ENCODE results near the gene FOXE3.

Gene FOXE3

DNA sequence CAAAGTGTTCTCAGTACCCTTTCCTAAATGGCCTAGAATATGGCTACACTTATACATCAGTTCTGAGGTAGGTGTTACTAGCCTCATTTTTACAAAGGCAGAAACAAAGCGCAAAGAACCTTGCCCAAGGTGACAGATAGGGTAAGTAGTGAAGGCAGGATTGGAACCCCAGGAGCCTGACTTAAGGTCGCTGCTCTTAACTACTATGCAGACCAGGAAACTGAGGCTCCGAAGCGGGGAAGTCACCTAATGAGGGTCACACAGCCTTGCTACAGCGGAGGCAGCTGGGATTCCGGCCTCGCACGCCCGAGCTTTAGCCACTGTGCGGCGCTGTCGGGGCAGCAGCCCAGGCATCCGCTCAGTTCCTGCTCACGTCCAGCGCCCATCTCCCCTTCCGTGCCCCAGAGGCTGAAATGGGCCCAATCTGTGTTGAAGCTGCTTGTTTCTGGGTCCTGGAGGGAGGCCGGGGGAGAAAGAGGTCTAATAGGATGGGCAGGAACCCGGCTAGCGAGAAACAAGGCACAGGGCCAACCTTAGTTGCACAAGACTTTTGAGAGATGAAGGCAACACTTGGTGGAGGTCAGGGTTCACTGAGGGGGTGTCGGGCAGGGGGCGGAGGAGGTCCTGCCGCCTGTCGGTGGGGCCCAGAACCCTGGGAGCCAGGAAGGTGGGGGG is 20.4 kb downstream of the FOXE3 start:
- peak; percentile 74 for DNase-seq

DNA sequence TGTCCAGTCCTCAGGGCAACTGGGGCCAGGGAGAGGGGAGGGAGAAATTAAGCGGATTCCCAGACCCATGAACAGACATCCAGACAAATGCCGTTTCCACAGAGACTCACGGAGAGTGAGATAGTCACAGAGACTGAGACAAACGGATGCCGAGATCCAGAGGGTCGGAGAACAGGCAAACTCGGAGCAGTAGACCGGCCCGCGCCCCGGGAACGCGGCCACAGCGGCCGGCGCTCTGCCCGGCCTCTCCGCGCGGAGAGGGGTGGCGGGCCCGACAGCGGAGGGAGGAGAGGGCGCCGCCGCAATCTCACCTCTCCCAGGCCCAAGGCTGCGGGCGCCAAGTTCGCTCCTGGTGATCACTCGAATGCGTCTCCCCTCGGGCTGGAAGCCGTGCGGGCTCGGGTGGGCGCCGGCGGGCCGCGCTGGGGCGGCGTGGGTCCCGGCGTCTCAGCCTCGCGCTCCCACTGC is 20.9 kb downstream of the FOXE3 start:
- DNase-seq = no peak

GRCh38 chr1:47437447-47438164 is 21.5 kb downstream of the FOXE3 start, which contains the start of gene FOXD2:
Gene FOXD2 (plus strand): TSS chr1:47438044. CDS start chr1:47438136, 92 bp downstream.
- DNase-seq = peak; percentile 91

GRCh38 chr1:47438165-47439016 is 22.3 kb downstream of the FOXE3 start:
- DNase-seq = peak; percentile 27

DNA sequence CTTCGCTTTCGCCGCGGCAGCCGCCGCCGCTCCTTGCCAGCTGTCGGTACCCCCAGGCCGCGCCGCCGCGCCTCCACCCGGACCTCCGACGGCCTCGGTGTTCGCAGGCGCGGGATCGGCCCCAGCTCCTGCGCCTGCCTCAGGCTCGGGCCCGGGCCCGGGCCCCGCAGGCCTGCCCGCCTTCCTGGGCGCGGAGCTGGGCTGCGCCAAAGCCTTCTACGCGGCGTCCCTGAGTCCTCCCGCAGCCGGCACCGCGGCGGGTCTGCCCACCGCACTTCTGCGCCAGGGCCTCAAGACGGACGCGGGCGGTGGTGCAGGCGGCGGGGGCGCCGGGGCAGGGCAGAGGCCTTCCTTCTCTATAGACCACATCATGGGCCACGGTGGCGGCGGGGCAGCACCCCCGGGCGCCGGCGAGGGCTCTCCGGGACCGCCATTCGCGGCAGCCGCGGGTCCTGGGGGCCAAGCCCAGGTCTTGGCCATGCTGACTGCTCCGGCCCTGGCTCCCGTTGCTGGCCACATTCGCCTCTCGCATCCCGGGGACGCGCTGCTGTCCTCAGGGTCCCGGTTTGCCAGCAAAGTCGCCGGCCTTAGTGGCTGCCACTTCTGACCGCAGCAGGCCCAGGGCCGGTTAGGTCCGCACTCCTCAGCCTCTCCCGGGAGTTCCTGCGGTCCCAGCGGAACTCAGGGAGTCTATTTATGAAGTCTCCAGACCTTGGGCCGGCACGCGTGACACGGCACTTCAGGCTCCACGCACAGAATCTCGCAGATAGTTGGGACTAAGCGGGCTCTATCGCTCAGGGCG is 23.1 kb downstream of the FOXE3 start:
- no peak for DNase-seq

DNA sequence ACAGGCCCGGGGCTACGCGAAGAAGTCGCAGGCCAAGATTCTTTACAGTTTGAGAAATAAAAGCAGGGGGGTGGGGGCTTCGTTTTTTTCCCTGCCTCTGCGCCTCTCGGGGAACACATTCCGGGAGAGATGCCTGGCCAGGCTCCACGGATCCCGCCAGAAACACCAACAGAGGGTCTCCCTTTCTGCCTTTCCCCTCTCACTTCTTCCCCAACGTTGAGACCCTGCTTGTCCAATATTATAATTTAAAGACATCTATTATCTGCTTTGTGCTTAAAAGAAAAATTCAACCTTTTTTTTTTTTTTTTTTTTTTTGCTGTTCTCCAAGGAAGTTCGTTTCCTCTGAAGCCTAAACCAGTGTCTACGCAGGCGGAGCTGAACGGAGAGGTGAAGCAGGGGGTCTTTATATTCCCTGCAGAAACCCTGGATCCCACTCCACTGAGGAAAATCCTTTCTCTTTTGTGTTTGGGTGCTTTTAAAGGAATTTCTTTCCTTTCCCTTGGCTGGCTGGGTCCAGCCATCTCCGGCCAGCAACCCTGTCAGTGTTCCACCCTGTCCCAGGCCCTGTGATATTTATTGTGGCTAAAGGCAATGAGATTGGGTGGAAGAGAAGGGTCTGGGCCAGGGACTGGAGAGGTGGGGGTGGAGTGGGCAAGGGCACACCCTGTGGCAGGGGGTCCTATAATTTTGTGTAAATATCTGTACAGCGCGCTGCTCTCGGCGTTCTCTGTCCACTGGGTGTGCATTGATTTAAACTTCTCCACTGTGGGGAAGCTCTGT is 23.9 kb downstream of the FOXE3 start:
- no peak for DNase-seq

GRCh38 chr1:47440599-47441081 is 24.6 kb downstream of the FOXE3 start:
- no peak for DNase-seq

GRCh38 chr1:47441450-47442106 is 25.5 kb downstream of the FOXE3 start:
- no peak for DNase-seq

DNA sequence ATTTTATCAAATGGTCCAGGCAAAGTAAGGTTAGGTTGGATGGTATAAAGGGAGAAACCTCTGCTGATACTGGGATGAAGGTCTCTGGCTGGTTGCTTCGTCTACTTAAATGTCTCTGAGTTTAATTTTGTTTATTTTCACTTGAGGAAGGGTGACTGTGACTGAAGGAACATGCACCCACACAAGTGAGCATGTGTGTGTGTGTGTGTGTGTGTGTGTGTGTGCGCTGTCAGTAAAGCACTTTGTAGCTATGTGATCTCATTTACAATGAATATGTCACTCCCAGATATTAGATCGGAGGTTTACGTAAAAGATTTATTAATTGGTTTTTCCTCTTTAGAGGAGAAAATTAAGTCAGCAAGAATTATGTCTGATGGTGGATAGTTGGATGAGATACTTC is 26.1 kb downstream of the FOXE3 start:
- no peak for DNase-seq

DNA sequence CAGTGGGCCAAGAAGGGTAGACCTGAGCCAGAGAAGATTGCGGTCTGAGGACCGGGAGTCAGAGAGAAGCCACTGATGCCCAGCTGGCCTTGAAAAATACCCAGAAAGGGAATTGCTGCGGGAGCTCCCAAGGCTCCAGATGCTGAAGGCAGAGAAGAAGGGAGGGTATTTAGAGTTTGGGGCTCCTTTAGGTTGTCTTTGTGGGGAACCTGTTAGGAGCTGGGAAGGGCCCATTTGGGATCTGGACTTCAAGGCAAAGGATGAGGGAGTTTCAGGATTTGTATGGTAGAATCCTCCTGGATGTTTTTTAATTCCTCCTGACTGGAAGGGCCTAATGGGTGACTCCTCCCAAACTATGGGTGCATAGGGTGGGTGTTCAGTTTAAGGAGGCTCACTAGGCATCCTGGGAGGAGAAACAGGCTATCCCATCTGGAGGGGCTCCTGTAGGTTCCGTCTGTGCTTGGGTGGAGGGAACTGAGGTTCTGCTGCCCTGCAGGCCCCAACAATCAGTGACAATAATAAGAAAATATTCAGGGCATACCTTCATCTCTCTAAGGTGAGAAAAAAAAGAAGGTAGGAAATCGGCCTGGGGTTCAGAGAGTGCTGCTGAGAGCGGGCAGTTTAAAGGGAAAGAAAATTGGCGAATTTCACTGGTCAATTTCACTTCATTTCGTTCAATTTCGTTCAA is 26.9 kb downstream of the FOXE3 start:
- DNase-seq = no peak

DNA sequence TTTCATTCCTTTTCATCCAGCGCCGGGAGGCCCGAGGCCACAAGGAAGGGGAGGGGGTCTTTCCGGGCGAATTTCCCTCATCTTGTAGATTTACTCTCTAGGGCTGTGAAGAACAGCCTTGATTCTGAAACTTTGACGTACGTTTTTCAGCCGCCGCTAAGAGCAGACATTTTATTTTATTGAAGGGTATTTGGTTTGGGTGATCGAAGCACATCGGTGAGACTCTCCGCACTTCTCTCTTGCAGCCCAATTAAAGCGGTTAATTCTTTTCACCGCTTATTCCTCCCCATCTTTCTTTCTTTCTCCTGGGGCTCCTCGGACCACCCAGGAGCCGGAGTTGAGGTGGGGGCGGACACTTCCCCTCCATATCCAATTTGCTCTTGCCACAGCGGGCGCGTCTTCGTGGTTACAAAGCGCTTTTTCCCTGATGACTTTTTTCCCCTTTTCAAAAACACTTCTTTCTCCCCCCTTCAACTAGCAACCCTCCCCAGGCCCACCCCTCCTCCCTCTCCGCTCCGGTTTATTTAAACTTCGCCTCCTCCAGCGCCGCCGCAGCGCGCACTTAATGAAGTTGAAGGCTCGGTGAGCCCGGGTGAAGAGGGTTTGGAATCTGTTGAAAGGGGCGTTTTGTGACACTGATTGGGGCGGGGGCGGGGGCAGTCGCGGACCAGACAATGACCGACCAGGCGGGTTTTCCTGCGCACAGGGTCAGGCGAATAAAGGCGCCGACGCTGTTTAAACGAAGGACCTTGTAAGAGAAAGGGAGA is 27.6 kb downstream of the FOXE3 start:
- DNase-seq = no peak

- DNase-seq = no peak
Observed at GRCh38 chr1:47444297-47444561, 28.1 kb downstream of the FOXE3 start.

DNA sequence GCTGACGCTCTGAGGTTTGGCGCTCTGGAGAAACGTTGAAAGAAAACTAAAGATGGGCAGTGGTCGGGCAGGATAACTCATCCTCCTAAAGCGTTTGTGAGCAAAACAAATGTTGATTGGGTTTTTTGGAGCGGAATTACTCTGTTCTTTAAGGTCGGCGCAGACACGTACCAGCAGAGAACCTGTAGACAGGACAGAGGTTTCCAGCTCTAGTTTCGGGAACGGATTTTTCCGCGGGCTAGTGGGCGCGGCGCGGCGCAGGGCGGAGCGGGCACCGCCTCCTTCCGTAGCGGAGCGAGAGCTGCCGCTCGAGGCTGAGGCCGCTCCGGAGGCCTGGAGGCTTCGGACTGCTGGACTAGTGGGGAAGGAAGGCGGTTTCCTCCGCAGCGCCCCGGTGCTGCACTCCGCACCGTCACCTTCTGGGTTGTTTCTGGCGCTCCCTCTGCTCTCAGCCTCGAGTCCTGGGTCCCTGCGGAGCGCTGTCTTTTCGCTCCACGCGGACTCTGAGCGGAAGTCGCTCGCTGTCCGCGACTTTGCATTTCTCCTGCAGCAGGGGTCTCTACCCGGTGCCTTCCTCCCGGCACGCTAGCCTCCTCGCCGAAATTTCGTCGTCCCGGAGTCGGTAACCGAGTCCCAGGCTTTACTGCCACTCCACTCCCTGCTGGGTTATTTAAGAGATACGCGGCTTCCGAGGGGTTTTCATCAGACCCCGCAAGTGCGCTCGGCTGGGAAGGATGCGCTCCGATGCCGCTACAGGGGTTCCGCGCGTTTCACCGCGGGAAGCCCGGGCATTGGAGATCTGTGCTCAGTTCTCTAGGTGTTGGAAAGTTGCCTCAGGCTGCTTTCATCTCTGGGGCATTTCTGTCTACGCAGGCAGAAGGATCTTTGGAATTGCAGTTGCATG is 28.7 kb downstream of the FOXE3 start:
- DNase-seq = peak; percentile 44

DNA sequence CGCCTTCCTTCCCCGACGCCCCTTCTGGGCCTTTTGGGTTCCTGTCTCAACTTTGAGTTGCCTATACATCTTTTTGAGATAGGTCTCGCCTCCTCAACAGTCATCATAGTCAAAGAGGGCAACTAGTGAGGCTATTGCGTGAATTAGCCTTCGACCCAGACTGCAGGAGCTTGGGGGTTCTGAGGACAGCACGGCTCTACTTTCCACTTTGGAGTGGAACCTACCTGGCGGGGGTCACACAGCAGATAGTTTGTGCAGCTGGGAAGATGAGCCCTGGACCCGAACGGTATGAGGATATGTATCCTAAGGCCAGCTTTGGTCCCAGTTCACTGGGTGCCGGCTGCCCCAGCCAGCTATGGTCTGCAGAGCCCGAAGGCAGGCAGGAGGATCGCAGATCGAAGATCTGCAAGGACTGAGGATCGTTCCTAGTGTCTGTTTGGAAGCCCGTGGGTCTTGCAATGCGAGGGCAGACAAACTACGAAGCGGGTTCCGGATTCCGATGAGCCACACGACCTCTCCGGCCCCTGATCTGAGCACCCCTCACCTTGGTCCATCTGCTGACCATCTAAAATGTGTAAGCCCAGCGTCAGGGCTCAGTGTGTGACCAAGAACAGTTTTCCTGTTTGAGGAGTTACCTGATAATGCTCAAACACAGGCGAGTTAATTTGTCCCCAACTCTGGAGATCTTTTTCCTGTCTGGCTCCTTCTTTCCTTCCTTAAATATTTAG is 29.9 kb downstream of the FOXE3 start:
- no peak for DNase-seq

- no peak for DNase-seq
Observed at GRCh38 chr1:47448462-47449222, 32.6 kb downstream of the FOXE3 start.

DNA sequence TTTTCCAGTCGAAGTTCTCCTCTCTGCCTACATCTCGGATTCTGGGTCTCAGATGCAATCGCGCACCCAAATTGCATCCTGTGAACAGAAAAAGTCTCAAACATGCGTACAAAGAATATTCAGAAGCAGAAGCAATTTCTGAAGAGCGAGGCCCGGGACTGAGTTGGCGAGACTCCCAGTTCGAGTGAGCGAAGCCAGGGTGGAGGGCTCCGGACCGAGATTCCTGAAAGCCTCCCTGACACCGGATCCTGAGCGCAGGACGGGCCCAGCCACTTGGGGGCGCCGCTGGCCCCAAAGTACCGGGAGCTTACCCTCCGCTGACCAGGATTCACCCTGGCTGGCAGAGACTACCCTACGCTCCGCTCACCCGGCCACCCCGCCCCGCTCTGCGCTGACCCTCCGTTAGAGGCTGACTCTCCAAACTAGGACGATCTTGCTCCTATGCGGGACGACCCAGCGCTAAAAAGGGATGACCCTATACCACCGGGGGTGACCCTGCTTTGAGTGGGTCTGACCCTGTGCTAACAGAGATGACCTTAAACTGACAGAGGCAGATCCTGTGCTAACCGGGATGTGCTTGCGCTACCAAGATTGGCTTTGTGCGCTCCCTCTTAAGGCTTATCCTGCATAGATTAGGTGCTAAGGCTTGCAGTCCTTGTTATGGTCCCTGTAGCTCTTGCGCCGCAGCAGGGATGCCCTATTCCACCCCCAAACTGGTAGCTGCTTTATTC is 33.9 kb downstream of the FOXE3 start:
- peak; percentile 42 for DNase-seq

GRCh38 chr1:47450606-47451005 is 34.5 kb downstream of the FOXE3 start:
- DNase-seq = no peak

Data from inflammatory macrophage treated with lipopolysaccharide for 4 hours (primary cell).